GM13976 (cell line): ENCODE results near the gene CCNC.

Experiments used
- DNase-seq: peaks from one replicate; pipeline ENCODE4 v3.0.0; 2012; ENCODE audit warnings: low spot score
- in situ Hi-C: fragments of 300-500 bp; cut with MboI; formaldehyde crosslinking; loops from one replicate; pipeline ENCODE4 v1.12.0; 2022; ENCODE audit warnings: low sequenced_read_pairs, mixed read lengths, inconsistent platforms; ENCODE audit not compliant: unreplicated experiment
- TF ChIP-seq, protein P1 (sequence below): IDR thresholded peaks from 2 replicates; pipeline ENCODE4 v1.5.1; 2012; ENCODE audit warnings: borderline replicate concordance, mild to moderate bottlenecking; ENCODE audit not compliant: insufficient read depth; ENCODE audit errors: extremely low read depth, missing control alignments, control extremely low read depth

CCNC gene

DNA sequence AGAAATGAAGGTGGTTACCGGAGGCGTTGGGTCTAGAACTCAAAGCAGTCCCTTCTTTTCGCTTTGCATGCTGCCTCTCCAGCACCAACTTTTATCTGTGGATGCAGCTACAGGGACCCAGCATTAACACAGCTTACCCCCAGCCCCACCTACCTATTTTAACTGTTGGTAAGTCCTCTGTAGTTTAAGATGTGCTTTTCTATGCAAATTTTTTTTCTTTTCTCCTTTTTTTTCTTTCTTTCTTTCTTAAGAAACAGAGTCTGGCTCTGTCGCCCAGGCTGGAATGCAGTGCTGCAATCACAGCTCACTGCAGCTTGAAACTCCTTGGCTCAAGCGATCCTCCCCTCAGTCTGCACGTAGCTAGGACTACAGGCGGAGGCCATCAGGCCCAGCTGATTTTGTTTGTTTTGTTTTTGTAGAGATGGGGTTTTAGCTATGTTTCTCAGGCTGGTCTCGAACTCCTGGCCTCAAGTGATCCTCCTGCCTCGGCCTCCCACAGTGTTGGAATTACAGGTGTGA, 46.8 kb downstream of the CCNC start:
- TF ChIP-seq, protein P1, sequence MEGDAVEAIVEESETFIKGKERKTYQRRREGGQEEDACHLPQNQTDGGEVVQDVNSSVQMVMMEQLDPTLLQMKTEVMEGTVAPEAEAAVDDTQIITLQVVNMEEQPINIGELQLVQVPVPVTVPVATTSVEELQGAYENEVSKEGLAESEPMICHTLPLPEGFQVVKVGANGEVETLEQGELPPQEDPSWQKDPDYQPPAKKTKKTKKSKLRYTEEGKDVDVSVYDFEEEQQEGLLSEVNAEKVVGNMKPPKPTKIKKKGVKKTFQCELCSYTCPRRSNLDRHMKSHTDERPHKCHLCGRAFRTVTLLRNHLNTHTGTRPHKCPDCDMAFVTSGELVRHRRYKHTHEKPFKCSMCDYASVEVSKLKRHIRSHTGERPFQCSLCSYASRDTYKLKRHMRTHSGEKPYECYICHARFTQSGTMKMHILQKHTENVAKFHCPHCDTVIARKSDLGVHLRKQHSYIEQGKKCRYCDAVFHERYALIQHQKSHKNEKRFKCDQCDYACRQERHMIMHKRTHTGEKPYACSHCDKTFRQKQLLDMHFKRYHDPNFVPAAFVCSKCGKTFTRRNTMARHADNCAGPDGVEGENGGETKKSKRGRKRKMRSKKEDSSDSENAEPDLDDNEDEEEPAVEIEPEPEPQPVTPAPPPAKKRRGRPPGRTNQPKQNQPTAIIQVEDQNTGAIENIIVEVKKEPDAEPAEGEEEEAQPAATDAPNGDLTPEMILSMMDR, result no peak
- in situ Hi-C loops, result no loop called here
- no peak for DNase-seq

DNA sequence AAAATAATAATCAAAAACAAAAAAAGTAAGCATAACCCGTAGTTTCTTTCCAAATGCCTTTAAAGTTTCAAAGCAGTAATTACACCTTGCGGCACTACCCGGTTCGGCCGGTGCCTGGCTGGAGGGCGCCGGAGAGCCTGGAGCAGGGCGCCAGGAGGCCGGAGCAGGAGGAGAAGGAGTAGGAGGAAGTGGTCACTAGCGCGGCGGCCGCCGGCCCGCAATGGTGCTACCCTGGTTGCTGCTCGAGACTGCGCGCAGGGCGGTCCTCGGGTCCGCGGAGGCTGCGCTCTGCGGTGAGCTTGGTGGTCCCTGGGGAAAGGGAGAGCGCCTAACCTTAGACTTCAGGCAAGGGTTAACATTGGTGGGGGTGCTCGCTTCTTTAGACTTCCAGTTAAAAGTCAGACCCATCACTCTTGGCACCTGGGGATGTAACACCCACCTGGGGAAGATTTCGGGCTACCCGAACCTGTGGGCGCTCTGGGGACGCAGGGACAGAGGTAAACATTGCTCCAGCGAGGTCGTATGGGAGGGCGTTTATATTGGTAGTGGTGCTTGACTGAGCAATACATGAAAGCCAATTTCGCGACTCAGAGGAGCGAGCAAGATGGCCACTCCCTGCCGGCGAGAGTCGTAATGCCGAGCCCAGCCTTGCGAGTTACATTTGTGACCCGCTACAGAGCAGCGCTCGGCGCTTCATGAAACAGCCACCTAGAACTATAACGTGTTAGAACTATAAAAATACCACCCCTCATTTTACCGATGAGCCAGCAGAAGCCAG, 47.4 kb downstream of the CCNC start:
- in situ Hi-C loops, result no loop called here
- peak; percentile 88 for DNase-seq
- TF ChIP-seq, protein P1, result peak; percentile 84

DNA sequence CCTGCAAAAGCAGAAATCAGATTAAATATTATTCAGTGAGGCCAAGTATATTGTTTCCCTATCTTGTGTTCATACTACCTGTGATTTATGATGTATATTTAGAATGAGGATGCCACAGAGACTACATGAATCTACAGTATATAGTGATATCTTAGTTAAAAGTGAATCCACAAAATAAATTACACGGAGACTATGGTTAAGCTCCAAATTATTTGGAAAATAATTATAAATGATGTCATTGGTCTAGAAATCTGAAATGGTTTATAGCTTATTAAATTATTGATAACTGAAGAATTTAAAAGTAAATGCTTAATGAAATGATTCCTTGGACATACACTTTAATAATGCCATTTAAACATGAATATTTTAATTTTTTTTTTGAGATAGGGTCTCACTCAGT, 49.0 kb downstream of the CCNC start:
- in situ Hi-C loops, result no loop called here
- no peak for DNase-seq
- TF ChIP-seq, protein P1, result no peak

DNA sequence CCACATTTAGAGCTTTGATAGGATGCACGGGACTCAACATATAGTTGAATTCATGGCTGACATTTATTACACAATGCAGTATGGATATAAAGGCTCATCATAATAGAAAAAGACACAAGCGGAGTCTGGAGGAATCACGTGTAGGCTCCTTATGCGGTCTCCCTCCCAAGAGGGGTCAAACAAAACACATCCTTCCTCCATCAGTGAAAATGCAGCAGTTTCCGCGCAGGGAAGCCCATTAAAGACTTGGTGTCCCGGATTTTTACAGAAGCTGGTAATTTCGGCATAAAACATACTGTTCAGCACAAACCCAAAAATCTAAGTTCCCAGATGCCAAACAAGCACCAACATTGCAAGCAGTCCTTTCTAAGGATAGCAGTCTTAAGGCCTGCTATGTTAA, 54.4 kb downstream of the CCNC start:
- no peak for DNase-seq
- TF ChIP-seq, protein P1, result no peak
- in situ Hi-C loops, result no loop called here

DNA sequence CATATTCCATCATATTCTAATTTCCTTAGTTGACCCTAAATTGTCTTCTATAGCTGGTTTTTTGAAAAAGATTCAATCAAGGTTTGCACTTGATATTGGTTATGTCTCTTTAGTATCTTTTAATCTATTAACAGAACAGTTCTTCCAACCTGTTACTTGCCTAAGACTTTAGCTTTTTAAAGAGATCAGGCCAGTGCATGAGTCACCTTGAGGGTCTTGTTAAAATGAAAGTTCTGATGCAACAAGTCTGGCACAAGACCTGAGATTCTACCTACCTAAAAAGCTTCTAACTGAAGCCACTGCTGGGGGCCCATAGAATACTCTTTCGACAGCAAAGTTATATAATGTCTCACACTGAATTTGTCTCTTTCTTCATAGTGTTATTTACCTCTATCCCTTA, 56.4 kb downstream of the CCNC start:
- no peak for DNase-seq
- TF ChIP-seq, protein P1, result no peak

DNA sequence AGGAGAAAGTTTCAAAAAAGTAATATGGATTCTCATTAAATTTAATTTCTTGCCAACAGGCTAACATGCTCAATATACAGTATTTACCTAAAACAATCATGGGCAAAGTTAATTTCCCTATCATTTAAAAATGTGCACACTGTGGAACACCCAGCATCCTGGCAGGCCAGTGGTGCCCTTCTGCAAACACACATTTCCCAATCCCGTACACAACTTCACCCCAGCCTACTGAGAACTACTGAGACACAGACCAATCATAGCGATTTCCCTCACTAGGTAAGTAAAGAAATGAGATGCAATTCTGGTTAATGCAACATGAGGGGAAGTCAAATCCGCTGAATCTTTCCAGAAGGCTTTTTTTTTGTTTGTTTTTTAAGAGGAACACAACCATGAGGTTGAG, 60.8 kb downstream of the CCNC start:
- TF ChIP-seq, protein P1, result no peak
- in situ Hi-C loops, result no loop called here
- no peak for DNase-seq

More for the DNA sequence above, 56.4 kb downstream of the CCNC start:
- in situ Hi-C loops, result no loop called here

DNA sequence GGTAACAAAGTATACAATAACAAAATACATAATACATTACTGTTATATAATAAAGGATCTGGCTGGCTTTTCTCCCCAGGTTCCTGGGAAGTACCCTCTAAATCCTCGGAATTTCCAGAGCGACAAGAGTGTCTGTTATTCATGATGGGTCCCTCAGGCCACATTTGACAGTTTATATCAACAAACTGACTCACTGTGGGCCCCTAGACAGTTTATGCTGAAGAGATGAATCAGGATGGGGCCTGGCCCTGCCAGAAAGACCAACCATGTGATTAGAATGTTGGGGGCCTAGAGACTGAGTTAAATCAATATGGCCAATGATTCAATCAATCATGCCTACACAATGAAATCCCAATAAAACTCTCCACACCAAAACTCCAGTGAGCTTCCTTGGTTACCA, 66.7 kb downstream of the CCNC start:
- DNase-seq, result no peak
- in situ Hi-C loops, result no loop called here
- TF ChIP-seq, protein P1, result no peak
